ENCODE results near the gene SLC22A14. TPM values are rescaled to one million over a fixed set of nuclear protein-coding genes. Genes with fewer than 3 reads are reported as not detected.
"Not testable (repeated sequence)": the region's sequence is repeated elsewhere in the genome, so short reads cannot be mapped to it uniquely, and the experiment has no call there.

Gene SLC22A14
- total RNA-seq, 1 experiment from 2014 or later = 0.26 TPM

DNA sequence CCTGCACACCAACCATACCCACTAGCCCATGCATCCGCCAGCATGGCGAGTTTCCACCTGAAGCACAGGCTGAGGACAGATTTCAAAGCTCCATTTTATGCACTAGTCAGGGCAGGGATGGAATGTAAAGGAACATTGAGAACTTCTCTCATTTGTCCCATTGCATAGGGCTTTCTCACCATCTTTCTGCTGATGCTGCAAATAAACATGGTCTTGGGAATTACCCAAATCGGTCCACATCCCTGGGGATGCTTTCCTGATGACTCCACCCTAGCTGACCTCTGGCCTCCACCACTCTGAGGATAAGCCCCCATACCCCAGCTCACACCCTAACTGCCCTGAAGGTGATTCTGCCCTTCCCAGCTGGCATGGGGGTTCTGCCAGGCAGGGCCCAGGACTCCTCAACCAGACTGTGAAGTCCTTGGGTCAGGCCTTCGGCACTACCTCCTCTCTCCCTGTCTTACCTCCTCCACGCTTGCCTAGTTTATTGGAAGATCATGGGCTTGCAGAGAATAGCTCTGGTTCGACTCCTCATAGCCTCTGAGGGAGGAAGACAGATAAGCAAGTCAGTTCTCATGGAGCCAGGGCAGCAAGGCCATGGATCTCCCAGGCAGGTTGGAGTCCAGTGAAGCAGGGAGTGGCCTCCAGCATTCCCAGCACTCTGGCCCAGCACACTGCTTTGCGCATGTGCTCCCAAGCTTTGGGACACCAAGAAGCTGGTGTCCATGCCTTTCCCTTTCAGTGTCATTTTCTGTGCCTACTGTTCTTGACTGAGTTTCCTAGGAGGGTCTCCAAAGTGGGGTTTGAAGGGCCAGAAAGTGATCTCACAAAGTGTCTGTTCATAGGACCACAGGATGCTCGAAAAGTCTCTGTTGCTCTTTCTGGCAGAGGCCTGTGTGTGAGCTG, 36.9 kb downstream of the SLC22A14 start:
- no peaks in the 10 kb centered on the region for H3K27me3 ChIP-seq (replicated peaks; ENCODE audit: insufficient read depth, low read depth, low read length, poor library complexity)
- no peak overlapping the region for H3K4me3 ChIP-seq (ENCODE audit: low read depth, low read length, poor library complexity, severe bottlenecking)
- H3K36me3 ChIP-seq (ENCODE audit: insufficient read depth, low read length, poor library complexity, severe bottlenecking) = no peaks in the 10 kb centered on the region
- no peaks in the 10 kb centered on the region for H3K4me1 ChIP-seq (ENCODE audit: insufficient read depth, low read length, poor library complexity, severe bottlenecking)
- TF ChIP-seq, protein P1, sequence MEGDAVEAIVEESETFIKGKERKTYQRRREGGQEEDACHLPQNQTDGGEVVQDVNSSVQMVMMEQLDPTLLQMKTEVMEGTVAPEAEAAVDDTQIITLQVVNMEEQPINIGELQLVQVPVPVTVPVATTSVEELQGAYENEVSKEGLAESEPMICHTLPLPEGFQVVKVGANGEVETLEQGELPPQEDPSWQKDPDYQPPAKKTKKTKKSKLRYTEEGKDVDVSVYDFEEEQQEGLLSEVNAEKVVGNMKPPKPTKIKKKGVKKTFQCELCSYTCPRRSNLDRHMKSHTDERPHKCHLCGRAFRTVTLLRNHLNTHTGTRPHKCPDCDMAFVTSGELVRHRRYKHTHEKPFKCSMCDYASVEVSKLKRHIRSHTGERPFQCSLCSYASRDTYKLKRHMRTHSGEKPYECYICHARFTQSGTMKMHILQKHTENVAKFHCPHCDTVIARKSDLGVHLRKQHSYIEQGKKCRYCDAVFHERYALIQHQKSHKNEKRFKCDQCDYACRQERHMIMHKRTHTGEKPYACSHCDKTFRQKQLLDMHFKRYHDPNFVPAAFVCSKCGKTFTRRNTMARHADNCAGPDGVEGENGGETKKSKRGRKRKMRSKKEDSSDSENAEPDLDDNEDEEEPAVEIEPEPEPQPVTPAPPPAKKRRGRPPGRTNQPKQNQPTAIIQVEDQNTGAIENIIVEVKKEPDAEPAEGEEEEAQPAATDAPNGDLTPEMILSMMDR (conservative IDR thresholded peaks at IDR 0.05; ENCODE audit: low read depth, low read length) = no peak
- TF ChIP-seq EZH2 (IDR thresholded peaks at IDR 0.05; ENCODE audit: borderline replicate concordance, low read depth, low read length, poor library complexity, severe bottlenecking) = no peak
- ChIA-PET CTCF (no interaction called here), POLR2A (ENCODE audit: low non-redundant PET) (no interaction called here)
- intact Hi-C loops (cut with micrococcal nuclease; ENCODE audit: unreplicated experiment) = no loop called here
- no peaks in the 10 kb centered on the region for H3K9me3 ChIP-seq (ENCODE audit: low read depth, low read length, poor library complexity, severe bottlenecking)
- DNase-seq (ENCODE audit: low spot score) = no peak
- BruUV-seq (replicated peaks) = no TSS peak
- no peak overlapping the region for H3K27ac ChIP-seq (ENCODE audit: low read depth, low read length, poor library complexity, severe bottlenecking)

DNA sequence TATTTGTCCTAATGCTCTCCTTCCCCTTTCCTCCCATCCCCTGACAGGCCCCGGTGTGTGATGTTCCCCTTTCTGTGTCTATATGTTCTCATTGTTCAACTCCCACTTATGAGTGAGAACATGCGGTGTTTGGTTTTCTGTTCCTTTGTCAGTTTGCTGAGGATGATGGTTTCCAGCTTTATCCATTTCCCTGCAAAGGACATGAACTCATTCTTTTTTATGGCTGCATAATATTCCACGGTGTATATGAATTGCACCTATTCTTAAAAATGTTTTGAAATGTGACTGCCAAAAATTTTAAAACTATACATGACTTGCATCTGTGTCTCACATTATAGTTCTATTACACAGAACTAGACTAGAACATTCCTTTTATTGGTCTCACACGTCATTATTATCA, 38.5 kb downstream of the SLC22A14 start:
- H3K4me3 ChIP-seq (ENCODE audit: low read depth, low read length, poor library complexity, severe bottlenecking); DNase-seq (ENCODE audit: low spot score); H3K27me3 ChIP-seq (replicated peaks; ENCODE audit: insufficient read depth, low read depth, low read length, poor library complexity); H3K27ac ChIP-seq (ENCODE audit: low read depth, low read length, poor library complexity, severe bottlenecking); CTCF ChIA-PET; POLR2A ChIA-PET (ENCODE audit: low non-redundant PET); BruUV-seq (replicated peaks); H3K36me3 ChIP-seq (ENCODE audit: insufficient read depth, low read length, poor library complexity, severe bottlenecking); intact Hi-C loops (cut with micrococcal nuclease; ENCODE audit: unreplicated experiment); H3K4me1 ChIP-seq (ENCODE audit: insufficient read depth, low read length, poor library complexity, severe bottlenecking); H3K9me3 ChIP-seq (ENCODE audit: low read depth, low read length, poor library complexity, severe bottlenecking): not testable (repeated sequence)

DNA sequence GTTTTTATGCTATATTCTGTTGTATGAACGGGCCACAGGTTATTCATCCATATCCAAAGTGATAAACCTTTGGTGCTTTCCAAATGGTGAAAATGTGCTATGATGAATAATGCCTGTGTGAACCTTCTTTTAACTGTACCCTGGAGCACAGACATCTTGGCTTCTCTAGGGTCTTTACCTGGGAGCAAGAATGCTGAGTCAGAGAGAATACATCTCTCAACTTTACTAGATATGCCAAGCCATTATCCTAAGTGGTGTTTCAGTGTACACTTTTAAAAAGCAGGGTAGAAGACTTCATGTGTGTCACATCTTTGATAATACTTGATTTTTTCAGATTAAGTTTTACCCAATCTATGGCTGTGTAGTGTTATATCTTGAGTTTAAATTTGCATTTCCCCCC, 41.0 kb downstream of the SLC22A14 start:
- no peaks in the 10 kb centered on the region for H3K36me3 ChIP-seq (ENCODE audit: insufficient read depth, low read length, poor library complexity, severe bottlenecking)
- ChIA-PET POLR2A (ENCODE audit: low non-redundant PET) (no interaction called here), CTCF (no interaction called here)
- H3K4me1 ChIP-seq (ENCODE audit: insufficient read depth, low read length, poor library complexity, severe bottlenecking) = no peaks in the 10 kb centered on the region
- H3K9me3 ChIP-seq (ENCODE audit: low read depth, low read length, poor library complexity, severe bottlenecking) = no peaks in the 10 kb centered on the region
- no peak for DNase-seq (ENCODE audit: low spot score)
- BruUV-seq (replicated peaks) = no TSS peak
- no peak overlapping the region for H3K27ac ChIP-seq (ENCODE audit: low read depth, low read length, poor library complexity, severe bottlenecking)
- intact Hi-C loops (cut with micrococcal nuclease; ENCODE audit: unreplicated experiment) = no loop called here
- TF ChIP-seq EZH2 (IDR thresholded peaks at IDR 0.05; ENCODE audit: borderline replicate concordance, low read depth, low read length, poor library complexity, severe bottlenecking) = no peak
- TF ChIP-seq, protein P1 (conservative IDR thresholded peaks at IDR 0.05; ENCODE audit: low read depth, low read length) = no peak
- H3K4me3 ChIP-seq (ENCODE audit: low read depth, low read length, poor library complexity, severe bottlenecking) = no peak overlapping the region
- H3K27me3 ChIP-seq (replicated peaks; ENCODE audit: insufficient read depth, low read depth, low read length, poor library complexity) = no peaks in the 10 kb centered on the region

DNA sequence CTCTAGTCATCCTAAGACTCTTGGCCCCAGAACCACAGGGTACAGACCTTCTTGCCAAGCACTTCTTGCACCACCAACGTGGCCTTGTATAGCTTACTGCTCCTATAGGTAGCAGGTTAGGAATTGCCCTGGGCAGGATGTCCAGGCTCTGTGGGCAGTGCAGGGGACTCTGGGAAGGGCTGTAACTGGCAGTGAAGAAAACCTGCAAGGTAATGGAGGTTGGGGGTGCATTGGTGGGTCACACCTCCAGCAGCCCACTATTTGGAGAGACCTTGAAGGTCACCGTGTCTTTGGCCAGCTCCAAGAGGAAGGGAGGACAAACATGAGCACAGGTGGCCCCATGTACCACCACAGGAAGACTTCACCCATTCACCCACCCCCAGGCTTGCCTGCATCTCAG, 43.2 kb downstream of the SLC22A14 start:
- no peak overlapping the region for H3K27ac ChIP-seq (ENCODE audit: low read depth, low read length, poor library complexity, severe bottlenecking)
- no peaks in the 10 kb centered on the region for H3K9me3 ChIP-seq (ENCODE audit: low read depth, low read length, poor library complexity, severe bottlenecking)
- no peak overlapping the region for H3K4me3 ChIP-seq (ENCODE audit: low read depth, low read length, poor library complexity, severe bottlenecking)
- ChIA-PET CTCF (no interaction called here), POLR2A (ENCODE audit: low non-redundant PET) (no interaction called here)
- BruUV-seq (replicated peaks) = no TSS peak
- H3K4me1 ChIP-seq (ENCODE audit: insufficient read depth, low read length, poor library complexity, severe bottlenecking) = no peaks in the 10 kb centered on the region
- DNase-seq (ENCODE audit: low spot score) = no peak
- TF ChIP-seq EZH2 (IDR thresholded peaks at IDR 0.05; ENCODE audit: borderline replicate concordance, low read depth, low read length, poor library complexity, severe bottlenecking) = no peak
- TF ChIP-seq, protein P1 (conservative IDR thresholded peaks at IDR 0.05; ENCODE audit: low read depth, low read length) = no peak
- H3K27me3 ChIP-seq (replicated peaks; ENCODE audit: insufficient read depth, low read depth, low read length, poor library complexity) = no peaks in the 10 kb centered on the region
- intact Hi-C loops (cut with micrococcal nuclease; ENCODE audit: unreplicated experiment) = no loop called here
- H3K36me3 ChIP-seq (ENCODE audit: insufficient read depth, low read length, poor library complexity, severe bottlenecking) = no peaks in the 10 kb centered on the region

Measured in A673 (cell line).